ENCODE data around the gene SIM1.

Gene SIM1, protein sequence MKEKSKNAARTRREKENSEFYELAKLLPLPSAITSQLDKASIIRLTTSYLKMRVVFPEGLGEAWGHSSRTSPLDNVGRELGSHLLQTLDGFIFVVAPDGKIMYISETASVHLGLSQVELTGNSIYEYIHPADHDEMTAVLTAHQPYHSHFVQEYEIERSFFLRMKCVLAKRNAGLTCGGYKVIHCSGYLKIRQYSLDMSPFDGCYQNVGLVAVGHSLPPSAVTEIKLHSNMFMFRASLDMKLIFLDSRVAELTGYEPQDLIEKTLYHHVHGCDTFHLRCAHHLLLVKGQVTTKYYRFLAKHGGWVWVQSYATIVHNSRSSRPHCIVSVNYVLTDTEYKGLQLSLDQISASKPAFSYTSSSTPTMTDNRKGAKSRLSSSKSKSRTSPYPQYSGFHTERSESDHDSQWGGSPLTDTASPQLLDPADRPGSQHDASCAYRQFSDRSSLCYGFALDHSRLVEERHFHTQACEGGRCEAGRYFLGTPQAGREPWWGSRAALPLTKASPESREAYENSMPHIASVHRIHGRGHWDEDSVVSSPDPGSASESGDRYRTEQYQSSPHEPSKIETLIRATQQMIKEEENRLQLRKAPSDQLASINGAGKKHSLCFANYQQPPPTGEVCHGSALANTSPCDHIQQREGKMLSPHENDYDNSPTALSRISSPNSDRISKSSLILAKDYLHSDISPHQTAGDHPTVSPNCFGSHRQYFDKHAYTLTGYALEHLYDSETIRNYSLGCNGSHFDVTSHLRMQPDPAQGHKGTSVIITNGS

DNA sequence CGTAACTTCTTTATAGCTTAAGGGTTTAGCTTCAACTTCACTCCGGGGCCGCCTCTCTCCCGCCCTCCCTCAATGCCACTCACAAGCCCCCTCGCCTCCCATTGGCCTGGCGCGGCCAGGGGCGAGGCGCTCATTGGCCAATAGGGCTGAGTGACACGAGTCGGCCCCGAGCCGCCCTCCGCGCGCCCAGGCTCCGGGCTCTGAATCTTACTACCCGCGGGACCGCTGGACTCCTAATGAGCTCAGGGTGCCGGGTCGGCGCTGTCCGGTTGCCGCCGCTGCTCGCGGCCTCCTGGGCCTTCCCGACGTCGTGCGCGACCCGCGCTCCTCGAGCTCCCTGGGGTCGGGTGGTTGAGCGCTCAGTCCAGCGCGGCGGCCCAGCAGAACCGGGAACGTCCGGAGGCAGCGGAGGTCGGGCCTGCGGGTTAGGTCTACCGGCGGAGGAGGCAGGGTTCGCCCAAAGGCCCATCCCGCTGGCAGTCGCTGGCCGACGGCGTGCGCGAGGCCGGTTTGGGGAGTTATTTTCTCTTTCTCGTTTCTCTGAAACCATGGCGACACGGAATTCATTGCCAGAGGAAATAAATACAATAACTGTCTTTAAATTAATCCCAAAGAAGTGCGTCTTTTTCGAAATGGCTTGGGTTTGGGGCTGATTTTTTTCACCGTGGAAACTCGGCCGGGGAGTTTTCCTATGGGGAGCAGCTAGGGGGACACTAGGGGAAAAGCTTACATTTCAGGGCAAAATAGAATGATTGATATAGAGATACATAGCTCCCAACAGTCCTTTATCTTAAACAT is at the start of gene SIM1:
Gene SIM1 (minus strand): TSS at position 19 of the 798 bp plus-strand sequence. CDS start 1,453 bp downstream, outside the sequence.
- no peak for DNase-seq

DNA sequence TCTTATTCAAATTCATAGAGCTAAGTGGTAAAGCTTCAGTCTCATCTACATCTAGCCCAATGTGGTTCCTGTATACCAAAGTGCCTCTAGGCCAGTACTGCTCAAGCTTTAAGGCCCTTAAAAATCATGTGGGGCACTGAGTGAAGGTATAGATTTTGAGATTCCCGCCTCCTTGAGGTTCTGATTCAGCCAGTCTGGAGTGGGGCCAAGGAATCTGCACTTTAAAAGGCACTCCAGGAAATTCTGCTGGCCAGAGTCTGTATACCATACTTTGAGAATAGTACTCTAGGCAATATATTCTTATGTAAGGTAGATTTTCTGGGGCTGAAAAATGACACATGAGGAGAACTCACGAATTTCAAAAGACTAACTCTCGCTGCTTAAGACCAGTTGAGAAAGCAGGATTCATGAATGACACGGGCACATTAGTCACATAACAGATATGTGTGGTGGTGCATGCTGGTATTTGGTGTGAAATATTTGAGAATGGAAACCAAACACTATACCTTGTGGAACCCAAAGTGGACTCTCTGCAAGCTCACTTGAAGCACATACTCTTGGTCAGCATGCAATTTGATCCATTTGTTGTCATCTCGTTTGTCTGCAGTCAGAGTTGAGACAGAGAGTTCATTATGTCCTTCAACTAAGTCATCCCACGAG is 47.6 kb upstream of the SIM1 start:
- no peak for DNase-seq

DNA sequence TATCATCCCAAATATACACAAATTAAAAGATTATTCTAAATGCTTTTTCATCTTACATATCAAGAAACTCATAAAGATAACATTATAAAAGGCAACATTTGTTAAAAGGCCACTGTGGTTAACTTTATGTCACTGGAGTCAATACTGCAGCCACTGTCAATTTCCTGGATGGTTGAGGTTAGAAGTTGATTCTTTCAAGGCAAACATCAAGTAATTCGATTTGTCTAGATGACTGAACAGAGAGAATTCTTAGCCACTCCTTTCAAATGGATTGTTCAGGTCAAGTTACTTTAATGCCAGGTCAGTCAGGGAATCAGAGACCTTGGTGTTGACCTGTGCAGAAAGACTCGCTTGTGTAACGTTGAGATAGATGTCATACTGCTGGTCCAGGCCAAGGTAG is 44.4 kb upstream of the SIM1 start:
- DNase-seq: no peak

DNA sequence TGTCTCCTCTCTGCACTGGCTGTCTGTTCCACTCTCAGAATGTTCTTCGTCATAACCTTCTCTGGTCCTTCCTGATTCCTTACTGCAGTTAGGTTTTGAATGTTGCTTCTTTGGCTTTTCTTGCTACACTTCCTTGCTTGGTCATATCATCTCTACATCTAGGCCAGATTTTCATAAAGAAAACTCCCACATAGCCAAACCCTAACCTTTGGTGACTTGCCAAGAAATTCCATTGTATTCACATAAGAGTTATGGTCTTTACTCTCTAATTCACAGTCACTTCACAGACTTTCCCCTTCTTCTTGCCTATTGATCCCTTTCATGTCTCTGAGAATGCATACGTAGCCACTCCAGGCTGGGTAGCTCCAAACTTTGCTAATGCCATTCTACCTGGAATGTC is 41.9 kb upstream of the SIM1 start:
- no peak for DNase-seq

DNA sequence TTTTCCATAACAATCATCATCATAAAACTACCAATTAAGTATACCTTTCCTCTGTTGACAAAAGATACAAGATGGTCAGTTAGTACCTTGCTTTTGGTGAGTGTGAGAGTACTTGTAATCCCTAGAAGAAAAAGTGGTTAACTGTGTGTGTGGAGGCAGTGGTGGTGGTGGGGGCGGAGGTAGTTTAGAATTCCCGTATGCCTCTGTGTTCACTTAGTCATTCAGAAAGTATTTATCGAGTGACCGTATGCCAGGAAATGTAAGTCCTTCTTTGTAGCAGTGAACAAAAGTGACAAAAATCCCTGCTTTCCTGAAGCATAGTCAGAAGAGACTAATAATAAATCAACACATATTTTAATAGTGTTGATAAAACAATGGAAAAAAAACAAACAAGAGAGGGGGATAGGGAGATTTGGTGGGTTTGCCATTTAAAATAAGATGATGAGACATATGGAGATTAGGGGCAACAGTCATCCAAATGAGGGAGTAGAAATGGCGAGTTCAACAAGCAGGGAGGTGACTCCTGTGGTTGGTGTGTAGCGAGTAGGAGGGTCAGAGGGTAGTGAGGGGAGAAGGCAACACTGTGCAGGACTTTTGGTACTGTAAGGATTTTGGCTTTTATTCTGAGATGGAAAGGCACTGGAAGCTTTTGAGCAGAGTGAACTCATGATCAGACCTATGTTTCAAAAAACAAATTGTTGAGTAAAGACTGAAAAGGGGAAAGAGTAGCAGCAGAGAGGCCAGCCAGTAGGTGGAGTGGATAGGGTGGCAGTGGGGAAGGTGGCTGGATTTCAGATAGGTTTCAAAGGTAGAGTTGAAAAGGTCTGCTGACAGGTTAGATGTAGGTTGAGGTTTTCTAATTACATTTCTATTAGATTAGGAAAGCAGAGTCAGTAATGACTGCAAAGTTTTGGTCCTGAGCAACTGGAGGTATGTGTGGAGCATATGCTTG is 40.3 kb upstream of the SIM1 start:
- DNase-seq: no peak

DNA sequence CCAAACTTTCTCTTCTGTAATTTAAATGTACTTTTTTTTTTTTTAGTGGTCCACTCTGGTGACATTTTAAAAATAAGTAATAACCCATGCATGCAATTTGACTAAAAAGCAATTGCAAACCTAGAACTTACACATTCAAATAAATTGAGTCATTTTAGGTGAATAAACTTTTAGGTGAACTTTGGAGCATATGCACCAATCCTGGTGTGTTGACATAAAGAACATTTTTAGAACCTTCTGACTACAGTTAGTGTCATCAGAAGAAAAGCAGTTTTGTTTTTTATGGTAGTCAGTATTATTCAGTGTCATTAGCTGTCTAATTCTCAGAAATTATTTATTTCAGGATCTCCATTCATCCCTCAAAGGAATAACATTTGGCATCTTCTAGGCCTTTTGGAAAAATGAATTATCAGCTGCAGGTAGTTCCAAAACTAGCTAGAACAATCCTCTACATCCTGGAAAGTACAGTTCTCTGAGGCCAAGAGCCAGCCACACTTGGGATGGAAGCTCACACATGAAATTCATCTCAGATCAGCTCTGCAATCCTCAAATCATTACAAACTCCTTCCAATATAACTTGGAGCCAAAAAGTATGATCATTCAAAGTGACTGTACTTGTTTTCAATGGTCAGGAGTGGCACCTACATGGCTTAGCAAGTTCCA is 38.5 kb upstream of the SIM1 start:
- DNase-seq: no peak

DNA sequence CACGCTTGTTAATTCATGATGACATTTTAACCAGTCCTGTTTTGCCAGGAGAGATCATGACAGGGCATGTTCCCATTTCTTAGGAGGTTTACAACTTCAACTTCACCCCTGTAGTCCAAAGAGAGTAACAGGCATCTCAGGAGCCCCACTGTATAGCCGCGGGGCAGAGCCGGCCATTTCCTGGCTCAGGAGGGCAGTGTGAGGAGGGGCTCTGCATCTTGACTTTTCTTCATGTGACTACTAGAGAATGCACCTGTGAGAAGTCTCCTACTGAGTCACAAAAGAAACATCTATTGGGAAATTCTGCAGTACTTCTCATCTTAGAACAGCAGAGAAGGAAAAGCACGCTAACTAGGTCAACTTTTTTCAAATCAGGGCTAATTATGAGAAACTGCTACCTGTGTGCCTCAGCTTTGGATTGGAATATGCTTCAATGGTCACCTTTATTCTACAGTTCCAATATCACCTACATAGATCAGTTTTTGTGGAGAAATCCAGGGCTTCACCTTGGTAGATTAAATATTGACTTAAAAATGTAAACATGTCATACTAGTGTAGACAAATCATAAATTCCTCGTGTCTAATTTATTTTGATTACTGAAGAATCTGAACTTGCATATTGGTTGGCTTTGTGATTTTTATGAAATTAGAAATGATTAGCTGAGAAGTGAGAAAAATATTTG is 28.6 kb upstream of the SIM1 start:
- DNase-seq: no peak

DNA sequence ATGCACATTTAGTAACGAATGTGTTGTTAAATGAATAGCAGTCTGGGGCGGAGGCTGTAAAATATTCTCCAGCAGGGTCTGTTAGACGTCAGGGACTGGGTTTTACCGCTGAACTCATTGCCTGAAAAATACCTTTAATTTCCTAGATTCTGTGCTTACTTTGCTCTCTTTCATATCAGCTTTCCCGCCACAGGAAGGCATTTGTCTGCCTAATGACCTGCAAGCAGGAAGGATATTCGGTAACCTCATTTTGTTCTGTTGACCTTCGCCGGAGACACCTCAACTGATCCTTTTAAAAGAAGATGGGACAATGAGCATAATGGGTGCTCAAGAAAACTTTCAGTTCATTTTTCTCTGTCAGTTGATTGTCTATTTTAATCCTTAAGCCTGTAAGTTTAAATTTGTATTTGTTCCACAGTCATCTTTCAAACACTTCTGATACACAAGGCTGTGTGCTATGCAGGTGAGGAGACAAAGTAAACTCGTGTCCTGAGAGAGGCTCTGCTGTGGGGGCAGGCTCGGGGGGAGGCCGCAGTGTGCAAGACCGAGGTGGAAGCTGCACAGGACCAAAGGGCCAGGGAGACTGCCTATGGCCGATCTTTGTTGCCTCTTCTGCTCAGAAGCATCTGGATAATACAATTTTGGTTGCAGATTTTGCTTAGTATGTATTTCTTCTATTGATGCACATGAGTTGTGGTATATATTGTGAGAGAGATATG is 27.4 kb upstream of the SIM1 start:
- peak; percentile 14 for DNase-seq

DNA sequence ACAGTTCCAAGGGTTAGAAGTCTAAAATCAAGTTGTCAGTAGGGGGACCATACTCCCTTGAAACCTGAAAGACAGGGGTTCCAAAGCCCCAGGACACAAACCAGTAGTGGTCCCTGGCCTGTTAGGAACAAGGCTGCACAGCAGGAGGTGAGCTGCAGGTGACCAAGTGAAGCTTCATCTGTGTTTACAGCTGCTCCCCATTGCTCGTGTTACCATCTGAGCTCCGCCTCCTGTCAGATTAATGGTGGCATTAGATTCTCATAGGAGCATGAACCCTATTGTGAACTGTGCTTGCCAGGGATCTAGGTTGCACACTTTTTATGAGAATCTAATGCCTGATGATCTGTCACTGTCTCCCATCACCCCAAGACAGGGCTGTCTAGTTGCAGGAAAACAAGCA is 25.3 kb upstream of the SIM1 start:
- DNase-seq: no peak

DNA sequence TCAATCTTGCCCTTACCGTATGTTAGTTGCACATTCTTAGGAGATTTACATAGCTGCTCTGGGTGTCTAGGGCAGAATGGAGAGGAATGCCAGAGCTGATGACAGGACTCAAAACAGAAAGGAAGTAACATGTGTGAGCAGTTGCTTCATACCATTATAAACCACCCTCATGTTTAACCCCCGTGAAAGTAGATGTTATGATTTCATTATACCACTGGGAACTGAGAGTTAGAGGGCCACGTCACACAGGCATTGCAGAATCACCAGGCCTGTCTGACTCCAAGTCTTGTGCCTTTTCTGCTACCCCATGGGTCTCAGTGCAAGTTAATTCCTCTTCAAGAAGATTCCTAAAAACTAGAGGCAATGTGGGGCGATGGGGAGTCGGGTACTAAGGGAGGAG is 23.5 kb upstream of the SIM1 start:
- no peak for DNase-seq

DNA sequence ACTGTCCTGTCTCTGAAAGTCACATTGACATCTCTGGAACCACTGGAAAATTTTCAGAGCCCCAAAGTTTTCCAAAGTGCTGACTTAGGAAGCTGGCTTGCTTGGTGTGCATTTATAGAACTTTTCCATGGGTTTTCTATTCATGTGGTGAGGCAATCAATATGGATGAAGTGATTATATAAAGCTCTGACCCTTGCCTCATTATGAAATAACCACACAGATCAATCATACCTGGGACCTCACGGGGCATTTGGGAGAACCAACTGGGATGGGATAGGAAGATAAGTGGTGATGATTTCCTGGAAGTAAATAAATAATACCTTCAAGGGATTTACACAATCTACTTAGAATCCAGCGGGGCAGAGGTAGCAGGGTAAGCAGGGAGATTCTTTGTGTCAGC is 22.9 kb upstream of the SIM1 start:
- no peak for DNase-seq

DNA sequence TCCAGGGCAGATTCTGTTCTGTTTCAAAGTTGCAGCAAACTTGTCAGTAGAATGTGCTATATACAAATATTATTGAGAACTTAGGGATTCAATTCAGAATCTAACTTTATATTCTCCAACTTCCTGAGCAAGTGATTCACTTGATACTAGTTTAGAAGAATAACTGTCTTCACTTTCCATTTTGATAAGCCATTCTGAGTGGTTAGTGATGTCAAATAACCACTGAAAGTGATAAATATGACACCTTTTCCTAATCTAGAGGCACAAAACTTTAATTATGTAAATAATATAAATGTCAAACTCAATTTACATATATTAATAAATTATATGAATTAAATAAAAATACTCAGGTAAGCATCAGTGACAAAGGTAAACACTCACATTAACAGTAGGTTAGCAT is 20.5 kb upstream of the SIM1 start:
- no peak for DNase-seq

DNA sequence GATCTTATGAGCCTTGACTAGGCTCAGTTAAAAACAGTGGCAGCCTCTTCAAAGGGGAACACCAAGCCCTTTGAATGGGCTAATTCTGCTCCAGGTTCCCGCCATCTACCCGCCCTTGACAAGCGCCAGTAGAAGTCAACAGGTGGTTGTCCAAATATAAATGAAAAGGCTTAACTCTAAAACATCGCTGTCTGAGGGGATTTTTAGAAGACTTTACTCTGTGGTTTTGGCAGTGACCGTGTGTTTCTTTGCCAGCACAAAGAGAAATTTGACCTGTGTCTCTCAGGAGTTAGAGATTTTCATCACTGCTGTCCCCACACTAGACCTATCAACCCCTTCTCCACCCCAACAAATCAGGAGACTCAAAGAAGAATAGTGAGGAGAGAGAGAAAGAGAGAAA is 19.8 kb upstream of the SIM1 start:
- DNase-seq: no peak

DNA sequence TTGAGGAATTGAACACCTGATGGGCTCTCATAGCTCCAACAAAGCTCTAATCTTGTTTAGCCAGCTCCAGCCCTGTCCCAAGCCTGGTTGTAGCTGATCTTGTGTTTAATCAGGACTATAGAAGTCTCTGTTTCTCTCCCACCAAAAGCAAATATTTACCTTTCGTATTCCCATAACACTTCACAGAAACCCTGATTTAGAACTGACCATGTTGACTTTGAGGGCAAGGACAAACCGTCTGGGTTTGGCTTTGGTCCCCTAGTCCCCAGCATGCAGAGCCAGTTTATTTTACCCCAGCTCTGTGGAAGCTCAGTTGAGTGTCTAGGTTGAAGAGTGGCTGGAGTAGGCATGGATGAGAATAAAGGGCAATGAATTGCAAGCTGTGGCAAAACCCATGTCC is 18.0 kb upstream of the SIM1 start:
- no peak for DNase-seq

DNA sequence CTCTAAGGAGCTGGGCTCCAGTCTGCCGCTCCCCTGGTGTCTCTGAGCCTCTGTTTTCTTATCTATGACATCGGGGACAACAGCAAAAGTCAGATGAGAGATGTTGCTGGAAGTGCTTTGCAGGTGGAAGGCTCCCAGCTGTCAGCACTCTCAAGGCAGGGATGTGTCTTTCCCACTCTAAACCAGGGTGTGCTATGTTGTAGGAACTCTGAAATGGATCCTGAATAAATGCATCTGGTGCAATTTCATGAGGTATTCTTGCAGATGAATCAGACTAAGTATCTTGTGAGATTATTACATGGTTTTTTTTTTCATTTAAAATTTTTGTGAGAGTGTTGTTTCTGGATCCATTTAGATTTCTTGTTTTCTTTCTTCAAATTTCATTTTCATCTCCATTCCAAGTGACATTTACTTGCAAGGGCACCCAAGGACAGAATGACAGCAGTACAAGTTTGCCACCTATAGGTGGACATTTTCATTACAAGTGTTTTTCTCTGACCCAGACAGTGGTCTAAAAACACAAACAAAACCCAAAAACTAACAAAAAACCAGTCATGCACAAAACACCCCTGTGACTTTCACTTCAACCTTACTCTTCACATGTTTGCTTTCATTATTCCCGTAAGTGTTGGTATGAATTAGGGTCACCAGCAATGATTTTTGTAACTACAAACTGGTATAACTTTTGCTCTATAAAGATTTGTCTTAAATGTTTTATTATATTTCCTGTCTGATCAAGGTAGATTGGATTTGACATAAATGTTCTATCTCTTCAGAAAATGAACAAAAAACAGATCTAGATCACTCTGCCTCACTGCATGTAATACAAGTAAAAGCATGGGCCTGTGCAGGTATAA is 14.7 kb upstream of the SIM1 start:
- no peak for DNase-seq

DNA sequence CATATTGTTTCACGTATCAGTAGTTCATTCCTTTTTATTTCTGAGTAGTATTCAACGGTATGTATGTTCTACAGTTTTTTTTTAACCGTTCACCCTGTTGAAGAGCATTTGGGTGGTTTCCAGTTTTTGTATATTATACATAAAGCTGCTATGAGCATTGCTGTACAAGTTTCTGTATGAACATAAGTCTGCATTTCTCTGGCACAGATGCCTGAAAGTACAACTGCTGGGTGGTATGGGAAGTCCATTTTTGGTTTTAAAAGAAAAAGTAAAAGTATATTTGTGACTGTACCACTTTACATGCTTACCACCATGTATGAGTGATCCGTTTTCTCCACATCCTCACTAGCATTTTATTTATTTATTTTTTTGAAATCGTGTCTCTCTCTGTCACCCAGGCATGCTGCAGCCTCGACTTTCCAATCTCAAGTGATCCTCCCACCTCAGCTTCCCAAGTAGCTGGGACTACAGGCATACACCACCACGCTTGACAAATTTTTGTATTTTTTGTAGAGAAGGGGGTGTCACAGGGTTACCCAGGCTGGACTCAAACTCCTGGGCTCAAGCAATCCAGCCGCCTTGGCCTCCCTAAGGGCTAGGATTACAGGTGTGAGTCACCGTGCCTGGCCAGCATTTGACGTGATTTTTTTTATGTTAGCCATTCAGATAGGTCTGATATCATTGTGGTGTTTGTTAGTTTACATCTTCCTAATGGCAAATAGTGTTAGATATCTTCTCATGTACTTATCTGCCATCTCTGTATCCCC is 11.0 kb upstream of the SIM1 start:
- no peak for DNase-seq

DNA sequence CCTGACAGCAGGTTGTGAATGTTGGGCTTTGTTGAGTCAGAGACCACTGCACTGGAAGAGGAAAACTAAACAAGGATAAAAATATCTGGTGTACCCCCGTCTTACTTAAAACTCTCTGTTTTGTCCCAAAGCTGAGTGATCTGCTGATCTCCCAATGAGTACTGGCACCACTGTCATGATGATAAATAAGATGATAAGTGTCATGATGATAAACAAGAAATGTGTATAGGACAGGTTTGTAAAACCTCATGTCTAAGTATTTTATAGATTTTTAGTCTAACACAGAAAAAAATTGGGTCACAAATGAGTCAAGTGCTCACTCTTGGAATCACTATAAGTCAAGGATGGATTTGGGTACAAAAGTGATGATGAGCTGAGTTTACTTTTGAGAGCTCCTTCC is 8.5 kb upstream of the SIM1 start:
- no peak for DNase-seq

DNA sequence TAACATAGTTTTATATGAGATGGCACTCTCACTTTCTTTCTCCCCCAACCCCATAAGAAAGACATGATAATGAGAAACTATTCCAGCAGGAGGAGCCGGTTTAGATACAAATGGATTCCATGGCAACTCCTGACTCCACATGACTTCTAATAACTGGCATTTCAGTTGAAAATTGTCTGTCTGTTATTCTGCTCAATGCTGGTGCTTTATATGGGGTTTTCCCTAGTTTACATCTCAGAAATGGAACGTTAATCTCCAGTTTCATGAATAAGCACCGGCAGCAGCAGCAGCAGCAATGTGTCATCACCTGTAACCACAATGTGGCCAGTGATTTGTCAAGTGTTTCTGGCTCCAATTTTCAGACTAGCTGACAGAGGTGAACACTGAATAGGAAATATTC is 8.0 kb upstream of the SIM1 start:
- no peak for DNase-seq
